Heart left ventricle (tissue), 13 donors: ENCODE data around the gene CCDC30.

Experiments used
- POLR2A ChIP-seq, 2 donors: fragments of 450-650 bp; IDR thresholded peaks; one replicate each; pipeline ENCODE4 v1.6.1; 2017; ENCODE audit warnings: antibody characterized with exemption in 2 of 2, mild to moderate bottlenecking in 2 of 2, moderate library complexity in 2 of 2
- TF ChIP-seq, protein P1 (sequence below), 12 donors: fragments of 200-600 bp; sonication (generic) in 4 of 12; IDR thresholded peaks; one replicate each; pipeline versions ENCODE4 v1.5.0 to v1.8.0; 2018 to 2022; ENCODE audit warnings: antibody characterized with exemption in 12 of 12, mild to moderate bottlenecking in 5 of 12
- donor health status: ischemic (EF 13 %, LVEDD 7.1; RV severe dilation, severe dysfunction).
- donor health status: DM: no; HTN: yes; CAD: no.
- donor health status: DM: no; HTN: no; CAD: no.
- donor health status: ischemic (EF 25% LVEDD 6.9; RV normal size, moderate dysfunction).
- donor health status: ischemic (EF 25% LVEDD 5.7; RV mildly dilated, moderate dysfunction).
- donor health status: ischemic (EF 35%, LVEDD 5.7; RV mildly dilated, moderate dysfunction).
- donor health status: nonischemic (EF 11% LVEDD 7.7; RV severe dilation, severe dysfunction).
- donor health status: DM: yes; HTN: yes; CAD: no.
- donor health status: PGD.
- donor health status: ischemic (EF 29% LVEDD 5.4; RV normal size, mild dysfunction).
- donor health status: nonischemic (EF 23%, LVEDD 6.1; RV moderate dilation, normal function).

DNA sequence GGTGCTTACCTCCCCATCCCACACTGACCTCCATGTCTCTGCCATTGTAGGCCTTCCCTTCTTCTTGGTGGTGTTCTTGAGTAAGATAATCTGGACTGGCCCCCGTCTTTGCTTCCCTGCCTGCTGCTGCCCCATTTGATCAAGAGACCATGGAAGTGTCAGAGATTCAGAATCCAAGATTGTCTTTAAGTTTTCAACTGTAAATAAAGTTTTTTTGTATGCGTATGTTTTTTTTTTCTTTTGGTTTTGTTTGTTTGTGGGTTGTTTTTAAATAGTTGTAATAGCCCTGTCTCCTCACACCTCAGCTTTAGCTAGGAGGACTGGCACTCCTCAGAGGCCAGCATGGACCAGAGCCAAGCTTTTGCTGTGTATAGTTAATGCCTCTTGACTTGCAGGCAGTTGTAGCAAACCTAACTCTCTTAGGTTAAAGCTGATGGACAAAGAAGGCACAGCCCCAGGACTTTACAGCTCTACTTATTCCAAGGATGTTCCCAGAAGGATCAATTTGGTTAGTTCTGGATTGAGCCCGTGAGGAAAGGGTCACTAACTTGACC, 213.5 kb downstream of the CCDC30 start:
- TF ChIP-seq, protein P1, sequence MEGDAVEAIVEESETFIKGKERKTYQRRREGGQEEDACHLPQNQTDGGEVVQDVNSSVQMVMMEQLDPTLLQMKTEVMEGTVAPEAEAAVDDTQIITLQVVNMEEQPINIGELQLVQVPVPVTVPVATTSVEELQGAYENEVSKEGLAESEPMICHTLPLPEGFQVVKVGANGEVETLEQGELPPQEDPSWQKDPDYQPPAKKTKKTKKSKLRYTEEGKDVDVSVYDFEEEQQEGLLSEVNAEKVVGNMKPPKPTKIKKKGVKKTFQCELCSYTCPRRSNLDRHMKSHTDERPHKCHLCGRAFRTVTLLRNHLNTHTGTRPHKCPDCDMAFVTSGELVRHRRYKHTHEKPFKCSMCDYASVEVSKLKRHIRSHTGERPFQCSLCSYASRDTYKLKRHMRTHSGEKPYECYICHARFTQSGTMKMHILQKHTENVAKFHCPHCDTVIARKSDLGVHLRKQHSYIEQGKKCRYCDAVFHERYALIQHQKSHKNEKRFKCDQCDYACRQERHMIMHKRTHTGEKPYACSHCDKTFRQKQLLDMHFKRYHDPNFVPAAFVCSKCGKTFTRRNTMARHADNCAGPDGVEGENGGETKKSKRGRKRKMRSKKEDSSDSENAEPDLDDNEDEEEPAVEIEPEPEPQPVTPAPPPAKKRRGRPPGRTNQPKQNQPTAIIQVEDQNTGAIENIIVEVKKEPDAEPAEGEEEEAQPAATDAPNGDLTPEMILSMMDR (IDR thresholded peaks at IDR 0.05) = no peak
- no peak for TF ChIP-seq POLR2A (IDR thresholded peaks at IDR 0.05)
